RWPE1 (cell line): ENCODE results near the gene IFIH1.

Source experiments
- CTCF ChIA-PET: fragments of 350-600 bp; sonication (Branson Sonifier 250); formaldehyde crosslinking; extraction: SDS; loops from one replicate; lab custom pipeline; 2021; lab: Yijun Ruan, JAX
- POLR2A ChIA-PET: fragments of 400-600 bp; formaldehyde crosslinking; extraction: SDS; loops from one replicate; lab custom pipeline; 2020; ENCODE audit warnings: antibody characterized with exemption; ENCODE audit not compliant: low non-redundant PET; lab: Yijun Ruan, JAX
- DNase-seq: peaks from one replicate; pipeline ENCODE4 v3.0.0; 2012; ENCODE audit warnings: low spot score
- H3K27ac ChIP-seq: fragments of 450-650 bp; 2 replicates; pipeline ENCODE4 v1.5.1; 2017
- CTCF ChIP-seq: fragments of 450-650 bp; conservative IDR thresholded peaks from 2 replicates; pipeline ENCODE4 v1.5.1; 2017; ENCODE audit warnings: low read depth, mild to moderate bottlenecking

Gene IFIH1

DNA sequence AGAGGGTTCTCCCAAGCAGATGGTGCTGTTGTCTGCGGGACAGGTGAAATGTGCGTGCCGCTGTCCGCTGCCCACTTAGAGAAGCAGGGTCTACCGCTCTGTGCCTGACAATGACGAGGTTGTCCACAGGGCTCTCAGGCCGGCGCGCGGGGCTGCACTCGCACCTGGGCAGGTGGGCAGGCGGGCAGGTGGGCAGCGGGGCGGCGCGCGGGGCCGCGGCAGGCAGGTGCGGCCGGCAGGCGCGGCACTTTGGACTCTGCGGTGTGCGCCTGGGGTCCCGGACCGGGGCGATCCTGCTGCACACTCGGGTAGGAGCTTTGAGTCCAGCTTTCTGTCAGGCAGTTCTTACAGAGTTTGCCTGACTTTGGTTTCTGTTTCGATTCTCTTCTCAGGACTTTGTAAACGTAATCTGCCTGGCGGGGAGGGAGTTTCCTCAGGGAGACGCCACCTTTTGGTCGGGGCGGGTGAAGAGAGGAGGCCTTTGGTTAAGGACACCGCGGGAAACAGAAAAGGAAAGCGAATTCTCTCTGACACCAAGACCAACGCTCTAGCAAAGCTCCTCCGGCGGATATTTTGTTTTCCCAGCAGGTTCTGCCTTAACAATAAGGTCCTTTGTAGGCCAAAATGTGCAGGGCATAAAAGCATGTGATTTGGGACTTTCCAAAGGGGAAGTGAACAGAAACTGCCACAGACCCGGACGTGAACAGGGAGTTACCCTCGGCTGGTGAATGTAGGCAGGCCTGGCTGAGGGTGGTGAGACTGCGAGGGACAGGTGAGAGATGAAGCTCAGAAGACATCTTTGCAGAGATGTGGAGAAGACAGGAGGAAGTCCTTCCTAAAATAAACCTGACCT, at the start of gene IFIH1:
IFIH1 (minus strand) TSS at position 357 of the 853 bp plus-strand sequence. CDS start 377 bp downstream, outside the sequence.
- DNase-seq = peak; percentile 89

DNA sequence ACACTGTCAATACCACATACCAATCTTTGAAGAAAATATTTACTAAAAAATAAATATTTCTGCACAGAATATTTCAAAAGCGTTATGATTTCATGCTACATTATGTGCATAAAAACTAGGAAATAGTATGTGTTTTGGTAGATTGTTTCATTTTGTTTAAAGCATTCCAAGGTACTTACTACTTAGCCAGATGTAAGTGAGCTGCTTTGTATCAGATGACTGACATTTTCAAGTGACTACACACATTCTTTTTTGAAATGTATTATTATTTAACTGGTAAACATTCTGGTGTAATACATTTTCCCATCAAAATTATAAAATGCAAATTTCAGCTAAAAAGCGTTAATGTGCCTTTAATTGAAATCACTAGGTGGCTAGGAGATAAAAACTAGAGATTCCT, 46.9 kb upstream of the IFIH1 start:
- H3K27ac ChIP-seq = no peak overlapping the region
- TF ChIP-seq CTCF = no peak
- POLR2A ChIA-PET = no interaction called here
- CTCF ChIA-PET = interaction anchor here (0.6 kb wide), 1 partner anchor 394 kb away, joined by 5 read pairs; no protein-coding TSS in a partner anchor
- DNase-seq = no peak

More for the DNA sequence above, at the start of gene IFIH1:
- peak within 1 kb of the TSS; percentile 80 for H3K27ac ChIP-seq
- TF ChIP-seq CTCF = peak; percentile 54
- POLR2A ChIA-PET = no interaction called here
- CTCF ChIA-PET = interaction anchor here (0.6 to 1.5 kb wide), 3 partner anchors 15 to 1094 kb away, joined by 3 to 5 read pairs (median 4); no protein-coding TSS in a partner anchor

- ChIA-PET CTCF (interaction anchor here (0.5 to 1.0 kb wide), 2 partner anchors 46 to 1053 kb away, joined by 3 read pairs; no protein-coding TSS in a partner anchor), POLR2A (no interaction called here)
- DNase-seq = peak; percentile 11
- no peak overlapping the region for H3K27ac ChIP-seq
- TF ChIP-seq CTCF = no peak
Observed at GRCh38 chr2:162344617-162344950, 26.1 kb upstream of the IFIH1 start.

DNA sequence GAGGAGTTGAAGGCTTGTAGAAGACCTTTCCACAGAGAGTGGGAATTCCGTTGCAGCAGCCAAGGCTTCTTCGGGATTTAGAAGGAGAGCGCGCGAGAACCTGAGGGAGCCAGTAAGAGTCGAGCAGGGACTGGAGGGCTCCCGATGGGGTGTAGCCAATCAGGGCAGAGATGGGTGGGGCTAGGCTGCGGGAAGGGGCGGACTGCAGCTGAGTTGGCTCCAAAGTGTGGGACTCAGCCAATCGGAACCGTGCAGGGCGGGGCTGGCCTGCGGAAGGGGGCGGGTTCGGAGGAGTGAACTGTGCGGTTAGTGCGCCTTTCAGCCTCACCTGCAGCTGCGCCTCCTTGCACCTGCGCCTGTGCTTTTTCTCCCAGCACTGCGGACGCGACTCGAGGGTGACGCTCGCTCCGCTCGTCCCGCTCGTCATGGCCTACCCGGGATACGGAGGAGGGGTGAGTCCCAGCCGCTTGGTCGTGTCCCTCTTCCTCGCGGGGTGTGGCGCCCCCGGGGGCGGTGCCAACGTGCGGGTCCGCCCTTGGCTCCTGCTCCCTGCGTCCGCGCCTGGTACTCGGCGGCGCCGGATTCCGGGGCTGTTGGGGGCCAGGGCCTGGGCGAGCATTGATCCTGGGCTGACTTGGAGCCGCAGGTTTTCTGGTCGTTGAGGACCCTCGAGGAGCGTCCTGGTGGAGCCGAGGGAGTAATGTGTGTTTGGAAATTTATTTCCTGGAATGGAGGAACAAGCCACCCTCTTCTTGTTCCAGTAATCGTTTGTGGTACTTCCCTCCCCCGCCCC, 25.5 kb upstream of the IFIH1 start, which contains the start of gene GCA:
GCA (plus strand) TSS at position 309 of the 793 bp plus-strand sequence; CDS start at position 426, 117 bp downstream.
- H3K27ac ChIP-seq = peak within 1 kb of the TSS; percentile 12; the same call in 1 of the 2 replicates
- CTCF ChIA-PET = interaction anchor here (0.7 to 1.3 kb wide), 3 partner anchors 10 to 46 kb away, joined by 3 to 4 read pairs (median 3); no protein-coding TSS in a partner anchor
- POLR2A ChIA-PET = no interaction called here
- DNase-seq = peak; percentile 97
- TF ChIP-seq CTCF = no peak

GRCh38 chr2:162343492-162343823, 25.0 kb upstream of the IFIH1 start:
- POLR2A ChIA-PET = no interaction called here
- H3K27ac ChIP-seq = no peak overlapping the region
- no peak for DNase-seq
- CTCF ChIA-PET = interaction anchor here (0.6 to 1.3 kb wide), 4 partner anchors 10 to 73 kb away, joined by 3 to 4 read pairs (median 4); no protein-coding TSS in a partner anchor
- no peak for TF ChIP-seq CTCF

DNA sequence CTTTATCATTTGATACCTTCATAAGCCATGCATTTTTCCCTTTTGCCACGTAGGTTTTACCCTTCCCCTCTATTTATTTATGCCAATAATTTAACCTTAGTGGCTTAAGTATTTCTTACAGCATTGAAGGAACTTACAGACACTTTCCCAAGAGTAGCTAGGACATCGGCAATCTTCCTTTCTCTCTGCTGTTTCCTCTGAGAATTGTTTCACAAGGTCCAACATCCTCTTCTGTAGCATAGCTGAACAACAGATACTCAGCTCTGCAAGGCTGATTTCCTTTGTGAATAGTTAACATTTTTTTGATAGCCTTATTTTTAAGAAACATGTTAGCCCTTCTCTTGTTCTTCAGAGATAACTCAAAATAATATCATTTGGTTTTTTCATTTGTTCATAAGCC, 24.4 kb upstream of the IFIH1 start:
- no peak for DNase-seq

More for the DNA sequence above, 24.4 kb upstream of the IFIH1 start:
- TF ChIP-seq CTCF = no peak
- CTCF ChIA-PET = interaction anchor here (0.6 kb wide), 1 partner anchor 74 kb away, joined by 4 read pairs; no protein-coding TSS in a partner anchor
- POLR2A ChIA-PET = no interaction called here
- H3K27ac ChIP-seq = no peak overlapping the region
